Activated CD8-positive, alpha-beta memory T cell treated with anti-CD3 and anti-CD28 coated beads for 4 hours (primary cell): ENCODE data around the gene SPATA32.
"Not testable (repeated sequence)": the region's sequence is repeated elsewhere in the genome, so short reads cannot be mapped to it uniquely, and the experiment has no call there.

Source experiments
- DNase-seq, 2 donors: peaks; one replicate each; pipeline ENCODE4 v3.0.0-alpha.2; 2020; ENCODE audit warnings: low read depth in 2 of 2

The SPATA32 gene, protein sequence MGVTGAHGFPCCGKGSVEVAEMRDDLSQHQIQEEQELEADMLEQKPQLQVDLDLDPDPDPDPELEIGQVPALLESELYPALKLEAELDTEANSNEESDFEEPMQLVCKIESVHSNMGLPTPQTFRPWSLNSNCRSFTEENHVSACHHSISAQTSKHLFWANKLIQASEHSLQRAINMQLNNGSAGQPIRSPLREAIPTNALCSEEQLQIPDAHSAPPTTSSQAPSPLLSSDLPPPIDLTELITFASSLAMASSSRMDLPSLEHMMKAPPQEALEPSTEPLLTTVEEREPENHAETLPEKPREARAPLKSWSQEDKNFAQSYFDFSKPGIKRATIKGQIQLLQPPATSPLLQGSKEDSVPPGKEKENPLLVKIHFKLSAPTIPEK

DNA sequence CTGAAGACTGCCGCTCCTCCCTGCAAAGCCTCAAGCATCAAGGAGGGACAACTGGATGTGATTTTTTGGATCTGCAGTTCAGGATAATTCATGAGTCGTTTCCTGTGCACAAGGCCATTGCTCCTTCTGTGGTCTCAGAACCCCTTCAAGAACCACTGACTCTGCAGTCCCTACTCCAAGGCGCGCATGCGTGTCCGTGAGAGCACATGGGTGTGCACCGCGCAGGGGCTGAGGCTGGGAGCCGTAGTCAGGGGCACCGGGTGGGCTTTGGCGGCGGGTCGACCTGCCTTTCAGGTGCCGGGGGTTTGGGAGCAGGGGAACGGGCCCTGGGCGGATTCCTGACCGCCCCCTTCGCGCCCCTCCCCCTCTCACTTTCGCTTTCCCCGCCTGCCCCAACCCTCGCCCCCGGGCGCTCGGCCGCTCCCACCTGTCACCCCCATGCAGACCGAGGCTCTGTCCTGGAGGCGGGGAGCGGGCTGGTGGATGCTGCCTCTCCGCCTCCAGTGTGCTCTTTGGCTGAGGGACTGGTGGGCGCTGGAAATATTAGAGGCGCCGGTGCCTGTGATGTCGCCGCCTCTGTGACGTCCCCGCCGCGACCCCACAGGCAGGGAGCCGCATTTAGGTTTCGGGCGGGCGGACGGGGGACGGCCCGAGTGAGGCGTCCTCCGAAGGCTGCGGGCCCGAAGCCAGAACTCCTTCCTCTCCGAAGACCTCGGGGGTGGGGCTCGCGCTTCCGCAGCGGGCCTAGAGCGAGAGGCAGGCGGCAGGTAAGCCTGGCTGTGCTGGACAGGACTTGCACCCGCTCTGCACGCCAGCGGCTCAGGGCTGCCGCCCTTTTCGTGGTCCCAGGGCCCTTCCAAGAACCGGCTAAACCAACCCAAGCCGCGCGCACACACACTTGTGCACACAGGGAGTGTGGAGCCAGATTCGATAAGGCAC is at the start of gene SPATA32:
SPATA32 (minus strand) TSS at position 518 of the 939 bp plus-strand sequence; CDS start at position 440, 78 bp downstream.
- peak; percentile 45 to 53 for DNase-seq

DNA sequence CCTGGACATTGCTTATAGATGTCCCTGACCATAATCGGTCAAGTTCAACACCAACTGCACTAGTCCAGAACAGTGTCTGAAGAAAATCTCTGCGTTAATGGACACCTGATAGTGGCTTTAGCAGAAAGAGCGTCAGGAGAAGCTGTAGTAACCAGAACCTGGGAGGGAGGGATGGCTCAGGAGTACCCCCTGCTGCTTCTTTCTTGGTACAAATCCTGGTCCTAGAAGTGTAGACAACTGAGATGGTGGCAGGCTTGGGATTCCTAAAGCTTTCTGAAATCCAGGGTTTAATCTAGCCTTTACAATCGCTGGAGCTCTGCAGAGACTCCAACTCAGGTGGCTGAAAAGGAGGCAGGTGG is 49.5 kb upstream of the SPATA32 start:
- no peak for DNase-seq

DNA sequence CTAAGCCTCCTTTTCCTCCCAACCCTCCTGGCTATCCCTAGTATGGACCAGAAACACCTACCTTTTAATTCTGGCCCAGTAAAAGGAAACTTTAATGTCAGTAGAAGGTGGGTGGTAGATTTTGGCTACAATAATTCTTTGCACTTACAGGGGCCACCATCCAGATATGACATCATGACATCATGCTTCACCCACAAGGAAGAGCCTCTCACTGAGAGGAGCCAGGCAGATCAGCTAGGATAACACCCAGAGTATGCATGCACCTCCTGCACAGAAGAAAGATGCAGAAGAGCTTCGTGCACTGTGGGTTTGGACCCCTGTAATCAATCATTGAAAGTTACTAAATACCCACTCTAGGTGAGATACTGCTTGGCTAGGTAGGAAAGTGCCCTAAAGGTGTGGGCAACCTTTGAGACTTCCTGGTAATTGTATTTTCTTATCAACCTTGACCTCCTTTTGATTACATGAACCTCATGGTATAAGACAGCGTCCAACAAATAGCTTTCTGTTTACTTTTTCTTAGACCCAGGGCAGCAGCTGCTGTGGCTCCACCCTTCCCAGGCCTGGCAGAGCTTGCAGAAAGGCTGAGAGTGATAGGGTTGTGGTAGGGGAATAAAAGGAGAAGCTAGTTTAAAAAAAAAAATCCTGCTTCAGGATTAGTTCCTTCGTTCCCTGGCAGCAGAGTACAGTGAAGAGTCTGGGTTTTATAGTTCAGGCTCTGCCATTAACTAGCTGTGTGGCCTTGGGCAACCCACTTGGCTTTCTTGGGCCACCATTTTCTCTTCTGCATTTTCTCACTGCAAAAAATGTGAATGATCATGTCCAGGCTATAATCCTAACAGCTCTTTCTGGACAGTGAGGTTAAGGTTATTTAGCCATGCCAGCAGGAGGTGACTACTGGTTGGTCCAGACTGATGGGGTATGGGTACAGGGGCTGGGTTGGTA is 48.8 kb upstream of the SPATA32 start:
- DNase-seq: no peak

DNA sequence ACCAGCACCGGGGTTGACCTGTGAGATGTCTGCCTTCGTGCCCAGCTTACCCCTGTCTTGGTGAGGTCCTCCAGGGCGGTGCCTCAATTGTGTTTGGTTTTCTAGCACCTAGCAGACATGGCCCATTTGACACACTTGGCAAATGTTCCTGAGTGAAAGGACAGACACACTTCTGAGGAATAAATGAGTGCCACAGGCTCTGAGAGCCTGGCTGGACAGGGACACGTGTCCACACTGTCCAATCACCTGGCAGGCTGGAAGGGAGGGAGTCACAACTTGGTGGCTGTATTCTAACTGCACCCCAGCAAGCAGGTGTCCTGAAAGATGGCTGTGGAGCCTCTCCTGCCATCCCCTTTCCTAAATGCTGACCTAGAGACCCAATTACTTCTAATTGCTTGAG is 47.5 kb upstream of the SPATA32 start:
- no peak for DNase-seq

DNA sequence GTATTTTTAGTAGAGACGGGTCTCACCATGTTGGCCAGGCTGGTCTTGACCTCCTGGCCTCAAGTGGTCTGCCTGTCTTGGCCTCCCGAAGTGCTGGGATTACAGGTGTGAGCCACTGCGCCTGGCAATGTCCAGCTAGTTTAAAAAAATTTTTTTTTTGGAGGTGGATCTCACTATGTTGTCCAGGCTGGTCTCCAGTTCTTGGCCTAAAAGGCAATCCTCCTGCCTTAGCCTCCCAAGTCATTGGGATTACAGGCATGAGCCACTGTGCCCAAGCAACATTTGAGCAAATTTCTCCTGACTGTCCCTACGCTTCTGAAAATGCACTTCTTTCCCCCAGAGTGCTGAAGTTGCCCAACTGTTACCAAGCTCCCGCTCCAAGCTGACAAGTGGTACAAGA is 46.9 kb upstream of the SPATA32 start:
- no peak for DNase-seq

DNA sequence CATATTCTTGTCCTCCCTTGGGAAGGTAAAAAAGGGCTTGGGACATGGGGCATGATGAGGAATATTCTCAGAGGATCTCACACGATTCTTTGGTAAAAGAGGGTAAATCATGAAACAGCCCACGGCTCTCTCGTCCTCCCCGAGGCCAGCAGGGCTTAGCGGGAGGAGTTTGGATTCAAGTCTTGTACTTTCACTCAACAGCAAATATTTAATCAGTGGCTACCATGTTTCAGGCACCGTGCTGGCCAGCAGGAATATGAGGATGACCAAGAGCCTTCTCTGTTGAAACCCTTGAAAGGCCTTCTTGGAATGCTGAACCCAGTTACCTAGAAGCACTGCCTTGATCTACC is 46.1 kb upstream of the SPATA32 start:
- DNase-seq: no peak

DNA sequence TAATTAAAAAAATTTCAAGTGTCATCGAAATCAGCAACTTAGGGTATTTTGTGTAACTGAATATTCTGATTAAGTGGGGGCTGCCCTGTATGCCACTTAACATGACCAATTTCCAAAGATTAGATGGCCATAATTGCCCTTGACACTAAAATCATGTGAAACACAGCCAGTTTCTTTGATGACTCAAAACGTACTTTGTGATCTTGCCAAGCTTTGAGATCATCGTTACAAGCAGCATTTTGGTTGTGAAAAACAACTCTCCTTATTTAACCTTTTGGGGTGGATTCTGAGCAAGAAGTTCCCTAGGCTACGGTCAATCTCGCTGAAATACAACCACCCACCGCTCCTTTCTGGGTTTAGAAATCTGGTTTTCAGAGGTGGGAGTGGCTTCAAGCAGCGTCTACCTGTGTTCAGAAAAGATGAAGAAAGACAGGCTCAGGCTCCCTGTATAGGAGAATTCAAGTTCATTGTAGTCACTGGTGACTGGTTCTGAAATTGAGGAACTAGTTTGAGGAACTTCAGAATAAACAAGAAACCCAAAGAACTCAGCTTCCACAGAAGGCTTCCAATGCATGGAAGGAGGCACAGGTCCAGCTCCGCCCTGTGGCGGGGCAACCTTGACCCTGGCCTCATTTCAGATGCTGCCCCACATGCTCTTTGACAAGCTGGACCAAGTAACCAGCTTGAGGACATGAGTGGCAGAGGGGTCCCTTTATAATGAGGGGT is 45.6 kb upstream of the SPATA32 start:
- DNase-seq: peak in 1 of 2 donors; percentile 41

DNA sequence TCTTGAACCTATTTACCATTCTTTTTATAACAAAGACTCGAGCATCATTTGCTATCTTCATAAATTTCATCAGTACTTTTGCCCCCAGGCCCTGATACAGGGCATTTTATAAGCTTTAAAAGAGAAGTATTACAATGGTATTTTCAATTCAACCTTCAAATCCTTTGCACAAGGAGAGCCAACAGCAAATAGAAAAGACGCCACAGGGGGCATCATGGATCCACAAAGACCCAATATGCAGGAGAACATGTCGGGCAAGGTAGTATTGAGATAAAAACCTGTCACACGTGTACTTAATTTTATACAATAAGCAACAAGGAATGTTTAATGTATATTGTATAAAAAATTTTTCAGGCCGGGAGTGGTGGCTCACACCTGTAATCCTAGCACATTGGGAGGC is 44.7 kb upstream of the SPATA32 start:
- DNase-seq: no peak

DNA sequence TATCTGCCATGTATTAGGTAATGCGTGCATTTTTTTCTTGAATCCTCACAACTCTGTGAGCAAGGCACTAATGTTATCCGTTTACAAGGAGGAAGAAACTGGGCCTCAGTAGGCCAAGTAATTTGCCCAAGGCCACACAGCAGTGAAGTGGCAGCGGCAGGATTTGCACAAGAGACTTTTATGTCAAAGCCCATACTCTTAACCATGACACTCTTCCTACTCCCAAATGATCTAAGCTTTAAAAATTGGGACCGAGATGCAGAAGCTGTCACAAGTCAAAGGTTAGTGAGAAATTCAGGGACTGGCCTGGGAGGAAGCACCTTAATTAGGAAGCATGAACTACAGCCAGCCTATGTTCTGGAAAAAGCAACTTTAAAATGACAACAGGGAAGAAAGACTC is 44.2 kb upstream of the SPATA32 start:
- no peak for DNase-seq

DNA sequence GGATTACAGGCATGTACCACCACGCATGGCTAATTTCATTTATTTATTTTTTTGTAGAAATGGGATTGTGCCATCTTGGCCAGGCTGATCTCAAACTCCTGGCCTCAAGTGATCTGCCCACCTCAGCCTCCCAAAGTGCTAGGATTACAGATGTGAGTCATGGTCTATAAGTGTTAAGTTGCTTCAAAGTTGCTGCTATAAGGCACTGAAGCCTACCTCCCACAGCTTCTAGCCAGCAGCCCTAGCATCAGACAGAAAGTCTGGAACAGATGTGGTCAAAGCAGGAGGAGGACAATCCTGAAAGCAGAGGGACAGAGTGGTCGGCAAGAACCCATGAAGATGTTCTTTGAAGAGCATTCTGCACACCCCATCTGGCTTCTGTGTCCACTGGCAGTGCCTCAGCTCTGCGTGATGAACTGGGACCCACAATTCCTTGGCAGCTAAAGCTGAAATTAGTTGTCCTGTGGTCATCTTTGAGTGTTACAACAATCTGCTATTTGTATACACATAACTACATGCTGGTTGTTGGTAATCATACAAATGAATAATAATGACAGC is 43.7 kb upstream of the SPATA32 start:
- no peak for DNase-seq

DNA sequence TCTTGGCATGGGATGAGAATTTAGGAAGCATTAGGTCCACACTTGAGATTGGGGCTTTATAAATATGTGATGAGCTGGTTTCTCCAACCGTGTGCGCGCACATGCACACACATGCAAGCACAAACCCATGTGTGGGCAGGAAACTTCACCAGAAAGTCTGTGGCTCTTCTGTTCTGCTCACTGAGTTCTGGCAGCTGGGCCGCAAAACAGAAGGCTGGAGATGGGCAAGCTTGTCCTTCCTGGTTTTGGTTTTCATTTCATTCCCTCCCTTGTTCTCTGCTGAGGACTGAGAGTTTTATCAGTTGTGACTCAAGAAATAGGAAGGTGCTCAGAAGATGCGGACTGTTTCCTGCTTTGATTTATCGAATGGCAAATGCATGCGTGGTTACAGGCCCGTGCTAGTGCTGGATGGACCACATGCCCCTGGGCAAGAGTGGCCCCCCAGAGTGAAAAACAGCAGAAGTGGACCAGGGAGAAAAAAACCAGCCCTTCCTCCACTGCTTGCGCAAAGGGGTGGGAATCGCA is 40.8 kb upstream of the SPATA32 start:
- DNase-seq: peak in 1 of 2 donors; percentile 24

DNA sequence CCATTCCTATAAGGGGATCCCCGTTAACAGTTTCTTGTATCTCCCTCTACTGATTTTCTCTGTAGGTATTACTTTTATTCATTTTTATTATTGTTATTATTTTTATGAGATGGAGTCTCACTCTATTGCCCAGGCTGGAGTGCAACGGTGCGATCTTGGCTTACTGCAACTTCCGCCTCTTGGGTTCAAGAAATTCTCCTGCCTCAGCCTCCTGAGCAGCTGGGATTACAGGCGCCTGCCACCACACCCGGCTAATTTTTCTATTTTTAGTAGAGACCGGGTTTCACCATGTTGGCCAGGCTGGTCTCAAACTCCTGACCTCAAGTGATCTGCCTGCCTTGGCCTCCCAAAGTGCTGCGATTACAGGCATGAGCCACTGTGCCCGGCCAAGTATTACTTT is 40.3 kb upstream of the SPATA32 start:
- not testable (repeated sequence) for DNase-seq

DNA sequence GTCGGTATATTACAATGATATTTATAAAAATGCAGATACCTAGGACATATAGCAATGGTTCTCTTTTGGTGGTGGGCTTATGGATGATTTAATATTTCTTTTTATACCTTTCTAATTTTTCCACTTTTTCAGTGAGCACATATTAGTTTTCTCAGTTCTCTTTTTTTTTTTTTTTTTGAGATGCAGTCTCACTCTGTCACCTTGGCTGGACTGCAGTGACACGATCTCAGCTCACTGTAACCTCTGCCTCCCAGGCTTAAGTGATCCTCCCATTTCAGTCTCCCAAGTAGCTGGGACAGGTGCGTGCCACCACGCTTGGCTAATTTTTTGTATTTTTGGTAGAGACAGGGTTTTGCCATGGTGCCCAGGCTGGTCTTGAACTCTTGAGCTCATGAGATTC is 39.8 kb upstream of the SPATA32 start:
- DNase-seq: no peak

DNA sequence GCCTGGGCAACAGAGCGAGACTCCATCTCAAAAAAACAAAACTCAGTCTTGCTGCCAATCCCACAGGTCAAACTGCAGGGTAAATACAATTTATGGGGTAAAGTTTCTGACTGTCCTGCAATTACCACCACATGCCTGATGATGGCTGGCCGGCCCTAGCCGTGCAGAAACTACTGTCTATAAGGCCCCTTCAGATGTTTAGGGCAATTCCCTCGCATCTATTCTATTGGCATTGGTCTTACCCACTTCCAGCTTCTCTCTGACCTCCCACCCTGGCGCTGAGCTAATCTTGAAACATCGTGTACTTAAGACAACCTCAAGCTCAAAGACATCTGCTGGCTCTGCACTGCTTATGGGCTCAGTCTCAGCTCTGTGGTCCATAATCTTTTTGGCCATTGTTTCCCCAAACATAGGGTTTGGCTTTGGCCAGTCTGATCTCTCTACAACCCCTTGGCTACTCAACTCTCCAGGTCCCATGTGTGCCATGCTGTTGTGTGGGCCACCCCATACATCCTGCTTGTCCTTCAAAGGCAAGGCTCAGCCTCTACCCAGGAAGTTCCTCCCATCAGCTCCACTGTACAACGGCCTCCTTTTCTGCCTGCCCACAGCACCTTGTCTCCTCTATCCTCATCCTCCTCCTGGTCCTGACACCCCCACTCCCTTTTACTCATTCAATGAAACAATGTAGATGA is 38.3 kb upstream of the SPATA32 start:
- no peak for DNase-seq

DNA sequence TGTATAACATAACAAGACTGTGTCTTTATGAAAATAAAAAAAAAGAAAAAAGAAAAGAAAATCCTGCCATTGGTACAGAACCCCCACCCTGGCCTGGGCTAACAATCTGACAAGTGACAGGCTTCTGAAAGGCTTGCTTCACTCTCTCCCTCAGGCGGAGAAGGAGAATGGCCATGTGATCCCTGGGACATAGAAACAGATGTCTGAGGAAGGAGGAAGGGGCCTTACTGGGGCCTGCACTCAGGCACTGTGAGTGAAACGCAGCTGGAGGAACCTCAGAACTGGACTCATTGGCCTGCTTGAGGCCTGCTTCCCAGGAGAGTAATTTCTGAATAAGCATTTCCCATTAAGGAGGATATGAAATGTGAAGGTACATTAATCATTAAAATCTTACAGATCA is 37.5 kb upstream of the SPATA32 start:
- no peak for DNase-seq

DNA sequence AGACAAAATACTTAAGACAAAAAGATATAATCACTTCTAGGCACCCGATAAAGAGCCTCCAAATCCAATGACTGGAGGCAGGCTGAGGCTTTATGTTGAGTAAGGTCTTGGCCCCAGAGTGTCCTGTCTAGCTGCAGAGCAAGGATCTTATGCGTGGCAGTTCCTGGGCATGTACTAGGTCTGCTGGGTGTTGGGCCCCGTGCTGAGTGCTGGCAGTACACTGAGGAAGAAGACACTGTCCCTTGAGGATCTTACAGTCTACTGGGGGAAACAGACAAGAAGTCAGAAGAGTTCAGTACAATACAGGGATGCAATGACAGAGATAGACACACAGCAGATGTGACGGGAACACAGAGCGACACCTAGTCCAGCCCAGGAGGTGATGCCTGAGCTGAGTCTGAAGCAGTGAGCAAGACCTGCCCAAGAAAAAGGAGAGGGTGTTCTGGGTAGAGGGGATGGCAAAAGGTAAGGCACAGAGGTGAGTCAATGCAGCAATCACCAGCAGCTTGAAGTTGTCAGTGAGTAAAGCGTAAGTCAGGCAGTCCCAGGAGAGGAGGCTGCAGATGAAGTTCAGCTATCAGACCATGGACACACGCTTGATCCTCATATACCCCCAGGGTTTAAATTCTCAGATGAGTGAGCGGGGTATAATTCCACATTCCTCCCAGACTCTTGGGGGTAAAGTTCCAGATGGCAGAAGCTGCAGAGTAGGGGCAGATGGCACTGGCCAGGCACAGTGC is 36.8 kb upstream of the SPATA32 start:
- no peak for DNase-seq

DNA sequence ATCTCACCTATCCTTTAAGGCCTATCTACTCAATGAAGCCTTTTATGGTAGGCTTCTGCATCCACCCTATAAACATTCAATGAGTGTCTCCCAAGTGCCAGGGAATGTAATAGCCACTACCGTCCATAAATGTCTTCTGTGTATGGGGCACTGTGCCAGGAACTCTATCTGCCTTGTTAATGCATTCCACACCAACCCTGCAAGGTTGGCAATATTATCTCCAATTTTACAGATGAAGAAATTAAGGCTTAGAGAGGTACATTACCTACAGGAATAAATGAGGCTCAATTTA is 34.9 kb upstream of the SPATA32 start:
- no peak for DNase-seq

DNA sequence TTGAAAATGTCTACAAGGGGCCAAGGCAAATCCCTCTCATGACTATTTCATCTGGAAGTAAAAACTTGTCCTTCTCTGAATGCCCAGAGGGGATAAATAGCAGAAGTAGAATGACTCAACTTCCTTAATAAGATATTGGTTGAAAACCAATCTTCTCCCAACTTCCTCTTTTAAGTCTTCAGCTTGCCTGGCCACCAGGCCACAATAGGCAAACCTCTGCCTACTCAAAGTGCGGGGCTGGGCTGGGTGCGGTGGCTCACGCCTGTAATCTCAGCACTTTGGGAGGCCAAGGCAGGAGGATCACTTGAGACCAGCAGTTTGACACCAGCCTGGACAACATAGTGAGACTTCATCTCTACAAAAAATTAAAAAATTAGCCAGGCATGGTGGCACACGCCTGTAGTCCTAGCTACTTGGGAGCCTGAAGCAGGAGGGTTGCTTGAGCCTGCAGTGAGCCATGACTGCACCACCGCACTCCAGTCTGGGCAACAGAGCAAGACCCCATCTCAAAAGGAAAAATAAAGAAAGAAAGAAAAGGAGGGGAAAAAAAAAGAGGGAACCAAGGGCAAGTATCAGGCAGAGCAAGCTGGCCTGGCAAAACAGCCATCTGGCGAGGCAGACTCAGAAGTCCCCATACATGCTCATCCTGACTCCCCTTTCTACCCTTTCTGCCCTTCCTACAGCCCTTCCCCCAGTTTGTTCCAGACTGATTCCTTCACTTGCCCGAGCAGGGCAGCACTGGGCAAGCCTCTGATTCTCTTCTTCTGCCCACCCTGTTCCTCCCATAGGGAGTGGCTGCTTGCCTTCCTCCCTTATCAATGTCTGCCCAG is 34.3 kb upstream of the SPATA32 start:
- DNase-seq: no peak

DNA sequence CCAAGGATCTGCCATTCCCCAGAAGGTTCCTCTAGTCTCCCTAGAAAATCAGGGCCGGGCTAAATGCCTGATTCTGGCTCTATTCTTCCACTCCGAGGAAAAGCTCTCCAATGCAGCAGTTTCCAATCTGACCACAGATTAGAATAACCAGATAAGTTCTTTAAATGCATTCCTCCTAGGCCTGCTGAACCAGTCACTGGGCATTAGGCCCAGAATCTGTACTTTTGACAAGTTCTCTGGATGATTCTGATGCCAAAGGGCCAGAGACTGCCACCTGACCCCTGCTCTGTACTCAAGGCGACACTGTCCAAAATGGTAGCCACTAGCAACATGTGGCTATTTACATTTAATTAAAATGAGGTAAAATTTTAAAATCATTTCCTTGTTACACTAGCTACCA is 32.6 kb upstream of the SPATA32 start:
- no peak for DNase-seq
